ENCODE results near the gene SPATA16. TPM values are rescaled to one million over a fixed set of nuclear protein-coding genes. Genes with fewer than 3 reads are reported as not detected.

The SPATA16 gene
- total RNA-seq, 2 donors from 2014 or later: not detected

DNA sequence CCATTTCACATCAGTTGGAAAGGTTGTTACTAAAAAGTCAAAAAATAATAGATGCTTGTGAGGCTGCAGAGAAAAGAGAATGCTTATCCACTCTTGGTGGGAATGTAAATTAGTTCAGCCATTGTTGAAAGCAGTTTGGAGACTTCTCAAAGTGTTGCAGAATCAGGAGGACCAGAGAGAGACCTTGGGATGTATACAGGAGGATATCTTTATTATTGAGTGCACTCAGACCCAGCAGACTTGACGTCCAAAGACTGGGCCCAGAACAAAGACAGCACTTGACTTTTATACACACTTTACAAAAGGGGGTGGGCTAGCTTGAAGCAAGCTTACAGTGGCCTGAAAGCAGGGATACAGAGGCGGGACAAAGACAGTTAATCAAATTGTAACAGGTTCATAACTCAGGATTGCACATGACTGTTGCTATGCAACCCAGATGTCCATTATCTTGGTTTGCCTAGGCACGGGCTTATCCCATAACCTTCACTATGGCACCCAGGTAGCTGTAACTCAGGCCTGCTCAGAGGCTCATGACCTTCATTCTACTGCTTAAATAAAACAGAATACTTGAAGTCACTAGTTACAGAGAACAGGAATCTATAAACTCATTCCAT lies 127.7 kb downstream of the SPATA16 start:
- no peak overlapping the region for H3K9ac ChIP-seq (ENCODE audit: extremely low read depth, low read length, poor library complexity, severe bottlenecking)
- Mint-ChIP-seq H3K27ac (no peak overlapping the region), H3K4me3 (no peak overlapping the region), H3K4me1 (peaks cover 8% of the 10 kb centered on the region), H3K9me3 (no peaks in the 10 kb centered on the region), H3K27me3 (ENCODE audit: insufficient read depth) (no peaks in the 10 kb centered on the region), H3K36me3 (ENCODE audit: low read depth) (no peaks in the 10 kb centered on the region)
- TF ChIP-seq, protein P1, sequence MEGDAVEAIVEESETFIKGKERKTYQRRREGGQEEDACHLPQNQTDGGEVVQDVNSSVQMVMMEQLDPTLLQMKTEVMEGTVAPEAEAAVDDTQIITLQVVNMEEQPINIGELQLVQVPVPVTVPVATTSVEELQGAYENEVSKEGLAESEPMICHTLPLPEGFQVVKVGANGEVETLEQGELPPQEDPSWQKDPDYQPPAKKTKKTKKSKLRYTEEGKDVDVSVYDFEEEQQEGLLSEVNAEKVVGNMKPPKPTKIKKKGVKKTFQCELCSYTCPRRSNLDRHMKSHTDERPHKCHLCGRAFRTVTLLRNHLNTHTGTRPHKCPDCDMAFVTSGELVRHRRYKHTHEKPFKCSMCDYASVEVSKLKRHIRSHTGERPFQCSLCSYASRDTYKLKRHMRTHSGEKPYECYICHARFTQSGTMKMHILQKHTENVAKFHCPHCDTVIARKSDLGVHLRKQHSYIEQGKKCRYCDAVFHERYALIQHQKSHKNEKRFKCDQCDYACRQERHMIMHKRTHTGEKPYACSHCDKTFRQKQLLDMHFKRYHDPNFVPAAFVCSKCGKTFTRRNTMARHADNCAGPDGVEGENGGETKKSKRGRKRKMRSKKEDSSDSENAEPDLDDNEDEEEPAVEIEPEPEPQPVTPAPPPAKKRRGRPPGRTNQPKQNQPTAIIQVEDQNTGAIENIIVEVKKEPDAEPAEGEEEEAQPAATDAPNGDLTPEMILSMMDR (conservative IDR thresholded peaks at IDR 0.05): no peak
- H3K27ac ChIP-seq (ENCODE audit: low read depth, low read length): no peak overlapping the region
- H3K4me3 ChIP-seq (ENCODE audit: low read length): no peak overlapping the region
- DNase-seq: no peak
- no peaks in the 10 kb centered on the region for H3K27me3 ChIP-seq (ENCODE audit: control insufficient read depth, insufficient read depth, low read length, poor library complexity, severe bottlenecking)
- WGBS, 2 experiments (ENCODE audit: insufficient coverage in 1 of 2, insufficient read length in 1 of 2): 81 to 89% methylated on average over 2 to 3 of the region's 3 CpGs
- H3K9me3 ChIP-seq (ENCODE audit: control insufficient read depth, low read length): no peaks in the 10 kb centered on the region
- no peaks in the 10 kb centered on the region for H3K36me3 ChIP-seq (ENCODE audit: control insufficient read depth, insufficient read depth, low read length)
- H3K4me1 ChIP-seq (ENCODE audit: control insufficient read depth, insufficient read depth, low read length): no peaks in the 10 kb centered on the region

DNA sequence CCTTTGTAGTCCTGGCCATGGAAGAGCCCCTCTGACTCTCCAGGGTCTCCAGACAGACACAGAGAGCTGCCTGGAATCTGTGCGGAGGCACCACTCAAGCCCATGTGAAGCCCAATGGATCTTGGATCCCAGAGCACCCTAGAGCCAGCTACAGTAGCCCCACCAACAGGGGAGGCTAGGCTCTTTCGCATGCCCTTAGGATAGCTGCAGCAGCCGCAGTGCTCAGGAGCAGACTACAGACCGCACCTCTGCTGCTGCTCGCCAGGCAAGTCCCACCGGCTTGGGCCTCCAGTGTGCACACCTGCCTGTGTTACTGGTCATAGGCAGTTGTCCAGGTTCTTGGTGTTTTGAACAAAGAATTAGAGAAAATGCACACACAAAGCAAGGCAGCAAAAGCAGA lies 131.6 kb downstream of the SPATA16 start:
- DNase-seq: no peak
- no peaks in the 10 kb centered on the region for H3K4me1 ChIP-seq (ENCODE audit: control insufficient read depth, insufficient read depth, low read length)
- no peaks in the 10 kb centered on the region for H3K9me3 Mint-ChIP-seq
- WGBS, 2 experiments (ENCODE audit: insufficient coverage in 1 of 2, insufficient read length in 1 of 2): 96 to 100% methylated on average over 2 to 6 of the region's 6 CpGs
- H3K36me3 Mint-ChIP-seq (ENCODE audit: low read depth): no peaks in the 10 kb centered on the region
- H3K9me3 ChIP-seq (ENCODE audit: control insufficient read depth, low read length): no peaks in the 10 kb centered on the region
- H3K27me3 Mint-ChIP-seq (ENCODE audit: insufficient read depth): no peaks in the 10 kb centered on the region
- no peak overlapping the region for H3K9ac ChIP-seq (ENCODE audit: extremely low read depth, low read length, poor library complexity, severe bottlenecking)
- H3K36me3 ChIP-seq (ENCODE audit: control insufficient read depth, insufficient read depth, low read length): no peaks in the 10 kb centered on the region
- no peak overlapping the region for H3K27ac ChIP-seq (ENCODE audit: low read depth, low read length)
- no peaks in the 10 kb centered on the region for H3K27me3 ChIP-seq (ENCODE audit: control insufficient read depth, insufficient read depth, low read length, poor library complexity, severe bottlenecking)
- H3K4me3 ChIP-seq (ENCODE audit: low read length): no peak overlapping the region
- TF ChIP-seq, protein P1 (conservative IDR thresholded peaks at IDR 0.05): no peak
- no peak overlapping the region for H3K27ac Mint-ChIP-seq
- H3K4me3 Mint-ChIP-seq: no peak overlapping the region
- peaks cover 5% of the 10 kb centered on the region for H3K4me1 Mint-ChIP-seq

DNA sequence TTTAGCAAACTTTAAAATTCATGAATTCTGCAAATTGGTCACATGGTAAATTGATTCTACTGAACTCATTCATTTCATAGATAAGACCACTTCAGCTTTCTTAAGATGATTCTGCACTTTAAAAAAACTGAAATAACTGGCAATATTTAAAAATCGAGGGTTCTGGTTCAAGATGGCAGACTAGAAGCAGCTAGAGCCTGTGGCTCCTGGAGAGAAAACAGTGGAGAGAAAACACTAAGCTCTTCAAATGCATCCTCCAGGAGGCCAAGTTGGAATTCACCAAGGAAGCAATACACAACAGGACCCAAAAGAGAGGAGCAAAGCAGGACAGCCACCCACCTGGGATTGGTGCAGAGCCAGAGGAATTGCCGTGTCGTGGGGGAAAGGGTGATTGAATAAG lies 132.1 kb downstream of the SPATA16 start:
- H3K36me3 Mint-ChIP-seq (ENCODE audit: low read depth): no peaks in the 10 kb centered on the region

More for the DNA sequence above, 132.1 kb downstream of the SPATA16 start:
- Histone ChIP-seq H3K4me1 (ENCODE audit: control insufficient read depth, insufficient read depth, low read length) (no peaks in the 10 kb centered on the region), H3K27me3 (ENCODE audit: control insufficient read depth, insufficient read depth, low read length, poor library complexity, severe bottlenecking) (no peaks in the 10 kb centered on the region), H3K36me3 (ENCODE audit: control insufficient read depth, insufficient read depth, low read length) (no peaks in the 10 kb centered on the region), H3K9ac (ENCODE audit: extremely low read depth, low read length, poor library complexity, severe bottlenecking) (no peak overlapping the region), H3K27ac (ENCODE audit: low read depth, low read length) (no peak overlapping the region), H3K9me3 (ENCODE audit: control insufficient read depth, low read length) (no peaks in the 10 kb centered on the region), H3K4me3 (ENCODE audit: low read length) (no peak overlapping the region)
- H3K27ac Mint-ChIP-seq: no peak overlapping the region
- H3K9me3 Mint-ChIP-seq: no peaks in the 10 kb centered on the region
- WGBS, 2 experiments (ENCODE audit: insufficient coverage in 1 of 2, insufficient read length in 1 of 2): 97 to 100% methylated on average over 1 to 3 of the region's 3 CpGs
- no peak for DNase-seq
- no peaks in the 10 kb centered on the region for H3K27me3 Mint-ChIP-seq (ENCODE audit: insufficient read depth)
- no peak overlapping the region for H3K4me3 Mint-ChIP-seq
- peaks cover 5% of the 10 kb centered on the region for H3K4me1 Mint-ChIP-seq
- TF ChIP-seq, protein P1 (conservative IDR thresholded peaks at IDR 0.05): no peak

Measured in endodermal cell (in vitro differentiated cells).